Kasumi-1 (cell line): ENCODE results near the gene VPS26B.
"Not testable (repeated sequence)": the region's sequence is repeated elsewhere in the genome, so short reads cannot be mapped to it uniquely, and the experiment has no call there.

Experiments
- DNase-seq, 2 experiments: peaks; one replicate each; lab custom pipeline; 2025; lab: John Stamatoyannopoulos, UW

VPS26B gene

DNA sequence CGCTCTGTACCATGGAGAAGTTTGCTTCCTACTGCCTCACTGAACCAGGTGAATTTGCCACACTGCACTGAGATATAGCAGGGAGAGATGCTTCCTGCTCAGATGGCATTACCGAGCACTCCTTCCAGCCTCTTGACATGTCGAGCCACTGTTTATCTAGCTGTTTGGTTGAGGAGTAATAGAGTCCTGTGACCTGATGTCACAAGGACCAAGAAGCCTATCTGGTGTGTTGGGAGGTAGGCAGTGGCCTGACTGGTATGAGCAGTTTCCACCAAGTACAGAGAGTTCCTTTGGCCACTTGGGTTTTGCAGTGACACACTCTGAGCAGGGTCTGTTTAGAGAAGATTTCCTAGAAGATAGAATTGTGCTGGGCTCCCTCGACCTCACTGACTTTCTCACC lies 34.1 kb downstream of the VPS26B start:
- no peak for DNase-seq

DNA sequence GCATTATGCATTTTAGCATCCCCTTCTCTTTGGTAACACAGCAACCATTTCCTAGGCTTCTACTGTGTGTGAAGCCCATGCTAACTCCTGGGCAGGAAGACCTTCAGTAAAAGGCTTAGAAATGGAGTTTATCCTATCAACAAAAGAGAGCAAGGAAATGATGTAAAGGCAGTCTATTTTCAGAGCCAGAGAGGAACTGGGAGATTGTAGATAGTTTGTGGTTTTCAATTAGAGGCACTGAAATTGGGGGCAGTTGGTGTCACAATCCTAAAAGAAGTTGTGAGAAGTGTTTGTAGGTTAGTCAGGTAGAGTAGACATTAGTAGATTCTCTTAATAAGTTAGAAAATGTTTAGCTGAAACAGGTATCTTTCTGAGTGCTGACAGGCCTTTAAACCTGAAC lies 36.0 kb downstream of the VPS26B start:
- peak; percentile 56 to 68 for DNase-seq

DNA sequence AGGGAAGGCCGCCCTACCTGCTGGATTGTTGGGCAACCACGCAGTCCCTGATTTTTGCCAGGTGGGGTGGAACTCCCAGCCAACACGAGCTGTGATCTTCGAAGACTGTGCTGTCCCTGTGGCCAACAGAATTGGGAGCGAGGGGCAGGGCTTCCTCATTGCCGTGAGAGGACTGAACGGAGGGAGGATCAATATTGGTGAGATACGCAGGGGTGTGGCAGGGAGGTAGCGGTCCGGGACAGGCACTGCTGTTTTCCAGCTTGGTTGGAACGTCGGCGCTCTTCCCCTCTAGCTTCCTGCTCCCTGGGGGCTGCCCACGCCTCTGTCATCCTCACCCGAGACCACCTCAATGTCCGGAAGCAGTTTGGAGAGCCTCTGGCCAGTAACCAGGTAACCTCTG lies 36.5 kb downstream of the VPS26B start:
- DNase-seq = no peak

DNA sequence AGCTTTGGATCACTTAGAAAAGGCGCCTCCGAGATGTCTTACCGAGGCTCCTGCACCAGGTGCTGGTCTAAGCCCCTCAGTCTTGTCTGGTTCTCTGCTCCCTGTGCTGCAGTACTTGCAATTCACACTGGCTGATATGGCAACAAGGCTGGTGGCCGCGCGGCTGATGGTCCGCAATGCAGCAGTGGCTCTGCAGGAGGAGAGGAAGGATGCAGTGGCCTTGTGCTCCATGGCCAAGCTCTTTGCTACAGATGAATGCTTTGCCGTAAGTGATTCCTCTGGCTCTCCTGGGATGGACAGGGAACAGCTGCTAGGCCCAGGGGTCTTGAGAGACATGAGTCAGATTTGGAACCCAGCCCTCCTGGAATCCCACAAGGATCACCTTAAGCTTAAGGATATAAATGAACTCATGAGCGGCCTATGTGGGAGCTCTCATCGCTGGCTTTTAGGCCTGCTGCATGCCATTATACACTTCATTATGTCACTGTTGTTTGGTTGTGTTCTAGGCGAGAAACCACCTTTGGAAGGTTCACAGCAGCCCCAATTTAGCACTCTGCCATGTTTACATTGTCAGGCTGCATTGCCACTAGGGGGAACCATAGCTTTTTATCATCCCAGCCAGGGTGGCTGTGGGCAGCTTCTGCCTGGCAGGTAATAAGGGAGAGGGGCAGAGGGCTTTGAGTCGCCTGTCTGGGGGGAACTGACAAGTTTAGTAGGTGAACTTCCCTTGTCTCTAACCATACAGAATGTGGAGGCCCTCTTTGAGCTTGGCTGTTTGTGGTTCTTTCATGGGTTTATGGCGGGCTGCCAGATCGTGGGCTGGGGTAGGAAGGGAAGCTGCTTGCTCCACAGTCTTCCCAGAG lies 37.4 kb downstream of the VPS26B start:
- peak; percentile 36 to 49 for DNase-seq

DNA sequence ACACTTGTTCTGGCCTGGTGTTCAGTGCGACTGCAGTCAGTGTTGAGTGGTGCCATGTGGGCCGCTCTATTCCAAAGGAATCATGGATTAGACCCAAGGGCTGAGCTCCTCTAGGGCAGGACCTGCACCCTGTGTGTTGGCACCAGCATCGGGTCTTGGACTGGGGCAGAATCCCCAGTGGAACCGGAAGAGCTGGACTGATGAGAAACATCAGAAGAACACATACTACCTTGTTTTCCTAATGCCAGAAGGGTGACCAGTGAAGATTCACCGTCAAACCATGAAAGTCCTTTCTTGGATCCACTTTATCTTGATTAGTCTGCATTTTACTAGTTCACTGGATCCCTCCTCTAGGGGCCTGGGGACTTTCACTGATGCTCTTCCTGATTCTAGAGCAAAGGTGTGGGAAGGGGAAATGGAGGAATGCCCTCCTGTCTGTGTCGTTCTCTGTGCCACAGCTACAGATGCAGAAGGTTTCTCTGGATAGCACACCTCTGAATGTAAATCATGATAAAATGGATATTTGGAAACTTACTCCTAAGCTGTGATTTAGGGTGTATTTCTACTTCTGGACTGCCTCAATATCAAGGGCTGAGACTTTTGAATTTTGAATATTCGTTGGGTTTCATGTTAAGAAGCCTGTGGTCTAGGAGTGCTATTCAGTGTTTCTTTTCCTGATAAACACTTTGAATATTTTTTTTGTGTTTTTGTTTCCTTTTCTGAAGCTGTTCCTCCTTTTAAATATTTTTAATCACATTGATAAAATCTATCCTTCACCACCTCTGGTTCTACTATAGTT lies 40.7 kb downstream of the VPS26B start:
- DNase-seq = no peak

DNA sequence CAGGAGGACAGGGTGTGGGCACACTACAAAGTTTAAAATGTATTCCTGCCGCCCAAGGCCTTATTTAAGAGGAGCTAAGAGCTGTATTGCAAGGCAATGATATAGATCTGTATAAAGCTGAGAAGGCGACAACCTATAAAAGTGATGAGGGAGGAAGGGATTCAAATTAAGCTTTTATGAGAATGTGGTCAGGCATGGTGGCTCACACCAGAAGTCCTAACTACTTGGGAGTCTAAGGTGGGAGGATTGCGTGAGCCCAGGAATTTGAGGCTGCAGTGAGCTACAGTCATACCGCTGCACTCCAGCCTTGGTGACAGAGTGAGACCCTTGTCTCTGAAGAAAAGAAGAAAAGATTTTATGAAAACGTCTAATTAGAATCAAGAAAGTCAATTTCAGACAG lies 42.0 kb downstream of the VPS26B start:
- no peak for DNase-seq

DNA sequence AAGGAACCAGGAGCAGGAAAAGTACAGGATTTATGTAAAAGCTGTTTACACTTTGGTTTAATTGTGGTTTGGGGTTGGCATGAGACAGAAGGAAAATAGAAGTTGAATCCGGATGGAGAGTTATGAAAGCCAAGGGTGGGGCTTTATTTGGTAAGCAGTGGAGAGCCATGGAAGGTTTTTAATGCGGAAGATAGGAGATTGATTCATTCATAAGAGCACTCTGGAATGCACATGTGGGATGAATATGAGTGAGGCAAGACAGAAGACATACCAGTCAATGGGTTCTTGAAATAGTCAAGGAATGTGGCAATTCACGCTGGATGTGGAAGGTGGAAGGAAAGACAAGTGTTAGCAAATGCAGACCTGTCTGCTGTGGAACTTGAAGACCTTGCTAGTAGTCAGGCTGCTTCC lies 42.4 kb downstream of the VPS26B start:
- DNase-seq = no peak

DNA sequence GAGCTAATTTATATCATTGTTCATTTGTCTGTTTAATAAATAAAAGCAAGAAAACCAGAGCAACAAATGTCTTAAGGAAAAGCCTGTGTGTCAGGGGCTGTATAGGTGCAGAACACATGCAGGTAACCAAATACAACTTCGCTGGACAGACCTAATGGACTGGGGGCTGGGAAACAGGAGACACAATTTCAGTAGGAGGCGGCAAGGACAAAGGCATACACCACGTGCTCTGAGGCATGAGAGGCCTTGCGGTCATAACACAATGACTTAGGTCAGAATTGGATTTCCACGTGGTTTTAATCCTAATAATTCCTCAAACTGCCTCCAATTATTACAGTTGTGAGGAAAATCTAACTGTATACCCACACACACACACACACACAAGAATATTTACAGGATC lies 43.0 kb downstream of the VPS26B start:
- no peak for DNase-seq

DNA sequence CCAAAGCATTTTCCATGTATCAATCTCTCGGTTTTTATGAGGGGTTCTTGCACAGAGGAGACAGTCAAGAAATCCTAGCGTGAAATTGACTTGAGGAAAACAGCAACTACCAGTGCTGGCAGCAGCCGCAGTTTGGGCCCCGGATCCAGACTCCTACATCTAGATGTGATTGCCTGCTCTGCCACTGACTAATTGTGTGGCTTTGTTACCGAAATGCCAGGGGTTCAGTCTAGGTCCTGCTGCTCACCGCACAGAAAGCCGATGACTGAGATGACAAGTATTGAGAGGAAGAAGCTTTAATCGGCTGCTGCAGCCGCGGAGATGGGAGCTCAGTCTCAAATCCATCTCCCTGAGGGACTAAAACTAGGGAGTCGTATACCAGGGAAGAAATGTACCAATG lies 43.5 kb downstream of the VPS26B start:
- DNase-seq = no peak

DNA sequence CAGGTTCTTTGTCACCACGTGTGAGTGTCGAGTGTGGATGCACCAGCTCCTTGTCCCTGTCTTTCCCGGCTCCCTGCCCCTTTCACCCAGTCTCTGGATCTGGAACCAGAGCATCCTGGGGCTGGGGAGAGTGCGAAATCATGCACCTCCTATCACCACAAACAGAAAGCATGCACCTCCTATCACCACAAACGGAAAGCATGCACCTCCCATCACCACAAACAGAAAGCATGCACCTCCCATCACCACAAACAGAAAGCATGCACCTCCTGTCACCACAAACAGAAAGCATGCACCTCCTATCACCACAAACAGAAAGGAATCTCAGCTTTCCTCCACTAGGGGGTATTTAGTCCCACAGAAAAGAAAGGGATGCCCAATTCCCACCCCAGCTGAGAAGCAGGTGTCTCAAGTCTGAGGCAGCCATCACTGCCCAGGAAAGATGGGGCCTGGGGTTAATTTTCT lies 45.8 kb downstream of the VPS26B start:
- DNase-seq = no peak

DNA sequence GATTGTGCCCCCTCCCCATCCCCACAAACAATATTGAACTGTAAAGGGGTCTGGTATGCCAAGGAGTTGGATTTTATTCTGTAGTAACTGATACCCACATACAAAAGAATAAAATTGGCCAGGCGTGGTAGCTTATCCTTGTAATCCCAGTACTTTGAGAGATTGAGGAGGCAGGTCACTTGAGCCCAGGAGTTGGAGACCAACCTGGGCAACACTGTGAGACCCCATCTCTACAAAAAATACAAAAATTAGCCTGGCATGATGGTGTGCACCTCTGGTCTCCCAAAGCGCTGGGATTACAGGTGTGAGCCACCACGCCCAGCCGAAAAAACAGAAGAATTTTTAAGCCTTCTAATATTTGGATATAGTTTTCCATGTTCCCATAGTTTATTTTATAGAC lies 47.5 kb downstream of the VPS26B start:
- no peak for DNase-seq

DNA sequence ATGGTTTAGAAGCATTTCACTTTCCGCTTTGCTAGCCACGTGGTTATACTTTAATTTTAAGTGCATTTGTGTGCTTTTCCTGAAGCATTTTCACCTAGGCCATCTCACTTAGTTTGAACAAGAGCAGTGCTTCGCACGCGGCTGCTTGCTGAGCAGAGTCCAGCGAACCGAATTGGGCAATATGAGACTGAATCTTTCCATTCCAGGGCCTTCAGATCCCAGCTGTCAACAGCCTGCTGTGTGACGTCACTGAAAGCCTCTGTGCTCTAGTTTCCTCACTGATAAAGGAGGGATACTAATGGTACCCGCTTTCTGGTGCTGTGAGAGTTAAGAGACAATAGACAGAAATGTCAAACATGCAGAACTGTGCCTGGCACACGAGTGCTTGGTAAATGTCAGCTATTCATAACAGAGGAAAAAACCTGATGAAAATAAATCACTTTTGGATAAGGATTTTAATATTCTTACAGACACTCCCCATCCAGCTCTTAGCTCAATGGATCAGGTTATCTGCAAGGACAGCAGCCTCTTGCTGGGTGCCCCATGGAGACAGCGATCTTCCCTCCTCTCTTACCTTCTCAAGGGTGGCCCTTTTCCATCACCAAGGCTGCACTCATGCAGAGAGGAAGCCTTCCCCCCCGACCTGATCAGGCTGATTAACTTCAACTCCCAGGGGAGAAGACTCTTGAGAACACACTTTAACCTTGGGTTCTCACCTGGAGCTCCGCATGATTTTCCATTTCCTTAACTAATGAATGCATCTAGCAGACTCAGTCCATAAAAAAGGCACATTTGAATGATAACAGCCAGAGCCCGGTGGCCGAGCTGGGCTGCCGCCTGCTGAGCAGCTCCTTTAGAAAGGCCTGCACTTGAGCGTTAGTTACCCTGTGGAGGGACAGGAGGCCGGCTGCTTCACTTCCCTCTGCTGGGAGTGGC lies 48.2 kb downstream of the VPS26B start:
- DNase-seq = no peak

DNA sequence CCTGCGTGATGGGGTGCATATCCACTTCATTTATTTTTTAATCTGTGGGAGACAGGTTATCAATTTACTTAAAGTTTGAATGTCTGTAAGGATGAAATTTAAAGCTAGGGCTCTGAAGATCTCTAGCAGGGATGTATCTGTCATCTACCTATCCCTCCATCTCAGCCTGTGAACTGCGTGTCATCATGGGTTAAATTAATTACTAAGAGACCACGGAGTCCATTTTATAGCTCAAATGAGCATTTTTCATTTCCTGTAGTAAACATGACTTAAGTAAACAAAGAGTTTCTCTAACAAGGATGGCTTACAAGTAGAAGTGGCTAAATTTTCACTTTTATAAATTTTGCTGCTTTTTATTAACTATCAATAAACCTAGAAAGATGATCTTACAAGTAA lies 48.8 kb downstream of the VPS26B start:
- DNase-seq = no peak

DNA sequence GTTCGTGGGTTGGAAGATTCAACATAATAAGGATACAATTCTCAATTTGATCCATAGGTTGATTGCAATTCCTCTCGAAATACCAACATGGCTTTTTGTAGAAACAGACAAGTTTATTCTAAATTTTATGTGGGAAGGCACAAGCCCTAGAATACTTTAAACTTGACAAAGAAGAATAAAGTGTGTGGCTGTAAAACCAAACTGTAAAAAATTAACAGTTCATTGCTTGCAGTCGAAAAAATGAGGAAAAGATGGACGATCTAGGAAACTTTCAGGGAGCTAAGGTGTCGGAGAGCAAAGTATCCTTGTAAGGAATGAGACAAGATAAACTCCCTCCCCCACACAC lies 50.7 kb downstream of the VPS26B start:
- no peak for DNase-seq

DNA sequence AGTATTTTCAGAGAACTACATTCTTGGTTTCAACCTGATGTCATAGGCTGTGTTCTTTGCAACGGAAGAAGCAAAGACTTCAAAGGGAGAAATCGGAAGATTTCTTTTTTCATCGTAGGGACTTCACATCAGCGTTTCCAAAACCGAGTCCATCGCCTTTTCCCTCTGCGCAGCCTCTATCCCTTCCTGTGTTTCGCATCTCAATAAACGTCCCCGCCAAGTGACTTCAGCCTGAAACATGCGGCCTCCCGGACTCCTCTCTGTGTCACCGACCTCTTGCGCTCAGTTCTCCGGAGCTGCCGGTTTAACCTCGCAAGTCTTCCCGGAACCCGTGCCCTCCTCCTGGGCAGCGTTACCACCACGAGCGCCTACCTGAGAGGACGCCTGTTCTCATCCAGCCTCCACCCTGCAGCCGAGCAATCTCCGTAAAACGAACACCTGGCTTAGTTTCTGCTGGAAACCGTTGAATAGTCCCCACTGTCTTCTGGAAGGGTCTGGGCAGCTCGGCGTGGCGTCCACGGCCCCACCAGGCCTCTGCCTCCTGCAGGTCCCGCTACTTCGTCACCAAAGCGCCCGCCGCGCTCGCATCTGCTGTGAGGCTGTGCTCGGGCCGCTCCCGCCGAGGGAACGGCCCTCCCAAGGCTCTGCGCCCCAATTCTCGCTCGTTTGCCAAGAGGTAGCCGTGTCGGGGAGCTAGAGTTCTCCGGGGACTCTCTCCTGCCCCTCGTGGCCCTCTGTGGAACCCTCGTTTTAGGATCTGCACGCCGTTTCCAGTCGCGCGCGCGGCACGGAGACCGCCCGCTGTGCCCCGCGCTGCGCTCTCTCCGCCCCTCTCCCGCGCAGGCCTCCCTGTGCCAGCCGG lies 51.3 kb downstream of the VPS26B start, which contains the start of gene GLB1L3:
Gene GLB1L3 (plus strand): TSS at position 846 of the 862 bp plus-strand sequence. CDS start 362 bp downstream, outside the sequence.
- DNase-seq = peak in 1 of 2 experiments; percentile 25

DNA sequence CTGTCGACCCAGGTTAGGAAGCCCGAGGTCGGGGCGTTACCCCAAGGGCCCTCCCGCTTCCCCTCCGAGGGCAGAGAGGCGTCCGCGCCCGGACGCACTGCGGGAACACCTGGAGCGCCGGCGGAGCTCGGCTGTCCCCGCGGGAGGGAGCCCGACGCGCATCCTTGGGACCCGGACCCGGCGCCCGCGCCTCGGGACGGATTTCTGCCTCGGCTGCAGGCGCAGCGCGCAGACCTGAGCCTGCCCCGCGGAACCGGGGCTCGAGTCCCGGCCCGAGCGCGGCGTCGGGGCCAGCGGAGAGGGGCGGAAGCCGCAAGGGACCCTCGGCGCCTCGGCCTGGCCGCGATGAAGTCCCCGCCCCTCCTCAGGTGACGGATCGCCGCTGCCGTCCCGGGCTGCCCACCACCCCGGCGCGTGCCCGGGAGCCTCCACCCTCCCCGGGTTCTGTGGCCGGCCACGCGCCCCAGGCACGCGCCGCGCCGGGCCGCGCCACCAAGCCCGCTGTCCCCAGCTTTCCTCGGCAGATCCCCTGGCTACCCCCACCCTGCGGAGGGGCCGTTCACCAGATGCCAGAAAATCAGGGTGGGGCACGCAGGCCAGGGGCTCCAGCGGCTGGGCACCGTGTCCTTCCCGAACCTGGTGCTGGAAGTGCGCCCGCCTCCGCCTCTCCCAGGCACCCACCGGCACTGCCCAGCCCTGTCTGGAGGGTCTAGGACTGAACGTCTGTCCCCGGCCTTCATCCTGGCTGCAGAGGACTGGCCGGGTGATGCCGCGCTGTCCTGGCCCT lies 52.1 kb downstream of the VPS26B start:
- DNase-seq = no peak

DNA sequence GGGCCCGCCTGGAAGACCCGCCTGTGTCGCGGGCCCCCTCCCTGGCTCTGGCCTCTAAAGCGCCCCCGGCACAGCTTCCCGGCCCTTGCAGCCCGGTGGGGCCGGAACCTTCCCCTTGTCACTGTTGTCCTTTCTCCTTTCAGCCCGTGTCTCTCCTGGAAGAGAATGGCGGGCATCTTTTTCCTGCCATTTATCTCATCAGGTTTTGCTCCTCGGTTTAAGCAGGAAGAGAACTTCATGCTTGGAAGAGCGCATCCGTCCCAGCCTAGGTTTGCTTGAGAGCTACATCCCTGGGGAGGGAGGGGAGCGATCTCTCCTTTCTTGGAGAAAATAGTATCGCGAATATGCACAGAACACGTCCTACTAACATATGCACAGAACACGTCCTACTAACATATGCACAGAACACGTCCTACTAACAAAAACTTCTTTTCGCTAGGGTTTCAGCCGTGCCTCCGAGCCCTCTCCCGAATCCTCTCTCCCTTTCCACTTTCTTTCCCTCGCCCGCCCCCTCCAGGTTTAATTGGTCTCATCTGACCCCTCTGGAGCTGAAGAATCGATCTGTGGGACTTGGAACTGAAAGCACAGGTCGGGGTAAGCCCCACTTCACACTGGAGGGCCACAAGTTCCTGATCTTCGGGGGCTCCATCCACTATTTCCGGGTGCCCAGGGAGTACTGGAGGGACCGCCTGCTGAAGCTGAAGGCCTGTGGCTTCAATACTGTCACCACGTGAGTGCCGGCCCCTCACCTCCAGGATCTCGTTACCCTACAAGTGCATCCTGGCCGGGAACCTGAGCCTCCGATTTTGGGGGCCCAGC lies 52.9 kb downstream of the VPS26B start:
- no peak for DNase-seq

DNA sequence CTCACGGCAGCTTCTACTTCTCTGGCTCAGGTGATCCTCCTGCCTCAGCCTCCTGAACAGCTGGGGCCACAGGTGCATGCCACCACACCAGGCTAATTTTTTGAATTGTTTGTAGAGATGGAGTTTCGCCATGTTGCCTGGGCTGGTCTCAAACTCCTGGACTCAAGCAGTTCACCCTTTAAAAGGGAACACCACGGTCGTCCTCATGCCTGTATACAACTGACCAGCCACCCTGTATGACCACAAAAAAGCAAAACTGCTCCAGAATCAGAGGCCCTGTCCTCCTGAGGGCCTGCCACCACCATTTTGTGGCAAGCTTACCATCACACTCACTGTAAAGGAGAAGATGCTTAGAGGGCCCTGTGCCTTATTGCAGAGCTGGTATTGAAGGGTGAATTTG lies 53.9 kb downstream of the VPS26B start:
- no peak for DNase-seq

DNA sequence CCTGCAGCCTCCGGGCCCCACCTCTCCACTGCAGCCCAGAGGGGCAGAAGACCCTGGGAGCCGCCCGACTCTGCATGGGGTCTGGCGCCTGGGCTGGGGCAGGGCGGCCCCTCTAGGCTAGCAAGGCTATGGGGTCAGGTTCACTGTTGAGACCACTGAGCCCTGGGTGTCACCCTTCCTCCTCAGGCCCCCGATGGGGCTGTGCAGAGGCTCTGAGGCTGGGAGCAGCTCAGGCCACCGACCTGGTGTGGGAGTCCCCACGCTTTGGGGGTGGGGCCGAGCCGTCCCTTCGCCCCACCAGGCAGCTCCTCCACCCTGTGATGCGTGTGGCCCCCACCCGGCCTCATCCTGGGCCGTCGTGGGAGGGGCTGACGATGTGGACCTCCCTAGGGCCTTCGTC lies 57.2 kb downstream of the VPS26B start:
- not testable (repeated sequence) for DNase-seq
